Fibroblast of gingiva (primary cell): ENCODE data around the gene EYA2.

Source experiments
- DNase-seq: peaks from one replicate; pipeline ENCODE4 v3.0.0-alpha.2; 2011; ENCODE audit warnings: low read depth

EYA2 gene

GRCh38 chr20:47141941-47142773, 247.5 kb downstream of the EYA2 start:
- DNase-seq, result no peak

- DNase-seq, result no peak
These were observed 248.1 kb downstream of the EYA2 start for GRCh38 chr20:47142774-47143170.

- DNase-seq, result no peak
These were observed 249.0 kb downstream of the EYA2 start for GRCh38 chr20:47143657-47144056.

GRCh38 chr20:47144463-47144862, 249.8 kb downstream of the EYA2 start:
- no peak for DNase-seq

GRCh38 chr20:47146686-47147085, 252.0 kb downstream of the EYA2 start:
- DNase-seq, result peak; percentile 60

GRCh38 chr20:47148059-47148458, 253.4 kb downstream of the EYA2 start:
- no peak for DNase-seq

- DNase-seq, result no peak
These were observed 255.3 kb downstream of the EYA2 start for GRCh38 chr20:47149939-47150338.

- peak; percentile 60 for DNase-seq
These were observed 255.9 kb downstream of the EYA2 start for GRCh38 chr20:47150403-47151152.

GRCh38 chr20:47152068-47152467, 257.4 kb downstream of the EYA2 start:
- DNase-seq, result no peak

- no peak for DNase-seq
These were observed 259.4 kb downstream of the EYA2 start for GRCh38 chr20:47154089-47154488.

GRCh38 chr20:47156301-47157137, 261.9 kb downstream of the EYA2 start:
- DNase-seq, result no peak

GRCh38 chr20:47159166-47159565, 264.5 kb downstream of the EYA2 start:
- DNase-seq, result no peak

GRCh38 chr20:47160240-47160639, 265.6 kb downstream of the EYA2 start:
- no peak for DNase-seq

GRCh38 chr20:47160992-47161391, 266.3 kb downstream of the EYA2 start:
- DNase-seq, result no peak

GRCh38 chr20:47161411-47161810, 266.8 kb downstream of the EYA2 start:
- no peak for DNase-seq

GRCh38 chr20:47164140-47164539, 269.5 kb downstream of the EYA2 start:
- no peak for DNase-seq

GRCh38 chr20:47165376-47165865, 270.8 kb downstream of the EYA2 start:
- no peak for DNase-seq

- no peak for DNase-seq
These were observed 273.2 kb downstream of the EYA2 start for GRCh38 chr20:47167846-47168245.

- DNase-seq, result no peak
These were observed 277.9 kb downstream of the EYA2 start for GRCh38 chr20:47172579-47172978.

GRCh38 chr20:47173596-47174216, 279.1 kb downstream of the EYA2 start:
- no peak for DNase-seq

- no peak for DNase-seq
These were observed 280.0 kb downstream of the EYA2 start for GRCh38 chr20:47174456-47175243.
